Stimulated activated naive CD8-positive, alpha-beta T cell treated with anti-CD3 and anti-CD28 coated beads, Interleukin-15, Interleukin-2, amounts not matched to agents 100 ng/mL and 50 ng/mL, for 24 hours (primary cell): ENCODE data around the gene SERPINA12.
"Not testable (repeated sequence)": the region's sequence is repeated elsewhere in the genome, so short reads cannot be mapped to it uniquely, and the experiment has no call there.

Experiments used
- H3K27ac Mint-ChIP-seq: one replicate; pipeline ENCODE4 v1.8.0; 2021; ENCODE audit warnings: mild to moderate bottlenecking, mixed read lengths
- H3K27me3 Mint-ChIP-seq: one replicate; pipeline ENCODE4 v1.8.0; 2021; ENCODE audit warnings: mixed read lengths
- H3K36me3 Mint-ChIP-seq: one replicate; pipeline ENCODE4 v1.8.0; 2021; ENCODE audit warnings: low read depth, mixed read lengths
- H3K4me1 Mint-ChIP-seq: one replicate; pipeline ENCODE4 v1.8.0; 2021; ENCODE audit warnings: low read depth, mixed read lengths
- H3K4me3 Mint-ChIP-seq: one replicate; pipeline ENCODE4 v1.8.0; 2021; ENCODE audit warnings: mild to moderate bottlenecking, mixed read lengths
- H3K9me3 Mint-ChIP-seq: one replicate; pipeline ENCODE4 v1.8.0; 2021; ENCODE audit warnings: mixed read lengths

Gene SERPINA12

GRCh38 chr14:94517641-94518257 is 8.5 kb upstream of the SERPINA12 start:
- H3K9me3 Mint-ChIP-seq, result peaks cover 9% of the 10 kb centered on the region
- no peaks in the 10 kb centered on the region for H3K4me1 Mint-ChIP-seq
- no peaks in the 10 kb centered on the region for H3K27me3 Mint-ChIP-seq
- H3K4me3 Mint-ChIP-seq, result no peak overlapping the region
- no peaks in the 10 kb centered on the region for H3K36me3 Mint-ChIP-seq
- no peak overlapping the region for H3K27ac Mint-ChIP-seq

- no peaks in the 10 kb centered on the region for H3K36me3 Mint-ChIP-seq
These were observed 8.0 kb upstream of the SERPINA12 start for GRCh38 chr14:94517248-94517640.

GRCh38 chr14:94515856-94516255 is 6.6 kb upstream of the SERPINA12 start:
- peaks cover 9% of the 10 kb centered on the region for H3K9me3 Mint-ChIP-seq
- no peaks in the 10 kb centered on the region for H3K27me3 Mint-ChIP-seq
- H3K36me3 Mint-ChIP-seq, result no peaks in the 10 kb centered on the region
- no peak overlapping the region for H3K4me3 Mint-ChIP-seq
- H3K4me1 Mint-ChIP-seq, result no peaks in the 10 kb centered on the region
- no peak overlapping the region for H3K27ac Mint-ChIP-seq

More at GRCh38 chr14:94517248-94517640, 8.0 kb upstream of the SERPINA12 start:
- no peaks in the 10 kb centered on the region for H3K27me3 Mint-ChIP-seq
- H3K4me3 Mint-ChIP-seq, result no peak overlapping the region
- H3K4me1 Mint-ChIP-seq, result no peaks in the 10 kb centered on the region
- peaks cover 9% of the 10 kb centered on the region for H3K9me3 Mint-ChIP-seq
- no peak overlapping the region for H3K27ac Mint-ChIP-seq

- Mint-ChIP-seq H3K4me1 (no peaks in the 10 kb centered on the region), H3K9me3 (peaks cover 9% of the 10 kb centered on the region), H3K27me3 (no peaks in the 10 kb centered on the region)
These were observed 6.2 kb upstream of the SERPINA12 start for GRCh38 chr14:94515426-94515825.

GRCh38 chr14:94514351-94514750 is 5.1 kb upstream of the SERPINA12 start:
- H3K27me3 Mint-ChIP-seq, result no peaks in the 10 kb centered on the region
- peaks cover 7% of the 10 kb centered on the region for H3K9me3 Mint-ChIP-seq
- no peak overlapping the region for H3K27ac Mint-ChIP-seq
- no peaks in the 10 kb centered on the region for H3K4me1 Mint-ChIP-seq
- H3K4me3 Mint-ChIP-seq, result no peak overlapping the region
- H3K36me3 Mint-ChIP-seq, result no peaks in the 10 kb centered on the region

More at GRCh38 chr14:94515426-94515825, 6.2 kb upstream of the SERPINA12 start:
- Mint-ChIP-seq H3K36me3 (no peaks in the 10 kb centered on the region), H3K4me3 (no peak overlapping the region), H3K27ac (no peak overlapping the region)

GRCh38 chr14:94510481-94510880 is 1.2 kb upstream of the SERPINA12 start:
- H3K27me3 Mint-ChIP-seq, H3K4me1 Mint-ChIP-seq, H3K9me3 Mint-ChIP-seq, H3K27ac Mint-ChIP-seq, H3K36me3 Mint-ChIP-seq, H3K4me3 Mint-ChIP-seq: not testable (repeated sequence)

- Mint-ChIP-seq H3K4me1 (no peaks in the 10 kb centered on the region), H3K36me3 (no peaks in the 10 kb centered on the region), H3K4me3 (no peak overlapping the region), H3K27ac (no peak overlapping the region), H3K9me3 (no peaks in the 10 kb centered on the region), H3K27me3 (peaks cover 6% of the 10 kb centered on the region)
These were observed 3.6 kb downstream of the SERPINA12 start for GRCh38 chr14:94505641-94506040.

GRCh38 chr14:94505206-94505605 is 4.1 kb downstream of the SERPINA12 start:
- peaks cover 6% of the 10 kb centered on the region for H3K27me3 Mint-ChIP-seq
- H3K36me3 Mint-ChIP-seq, result no peaks in the 10 kb centered on the region
- no peaks in the 10 kb centered on the region for H3K9me3 Mint-ChIP-seq
- H3K27ac Mint-ChIP-seq, result no peak overlapping the region
- no peaks in the 10 kb centered on the region for H3K4me1 Mint-ChIP-seq
- no peak overlapping the region for H3K4me3 Mint-ChIP-seq

GRCh38 chr14:94501588-94502516 is 7.4 kb downstream of the SERPINA12 start:
- H3K9me3 Mint-ChIP-seq, result no peaks in the 10 kb centered on the region
- H3K4me1 Mint-ChIP-seq, result no peaks in the 10 kb centered on the region
- H3K4me3 Mint-ChIP-seq, result no peak overlapping the region
- no peak overlapping the region for H3K27ac Mint-ChIP-seq
- H3K27me3 Mint-ChIP-seq, result peaks cover 6% of the 10 kb centered on the region
- H3K36me3 Mint-ChIP-seq, result no peaks in the 10 kb centered on the region

- no peak overlapping the region for H3K27ac Mint-ChIP-seq
- no peaks in the 10 kb centered on the region for H3K36me3 Mint-ChIP-seq
- H3K9me3 Mint-ChIP-seq, result no peaks in the 10 kb centered on the region
- peaks cover 8% of the 10 kb centered on the region for H3K27me3 Mint-ChIP-seq
- H3K4me3 Mint-ChIP-seq, result no peak overlapping the region
- H3K4me1 Mint-ChIP-seq, result no peaks in the 10 kb centered on the region
These were observed 9.0 kb downstream of the SERPINA12 start for GRCh38 chr14:94500264-94500663.

GRCh38 chr14:94499673-94500072 is 9.6 kb downstream of the SERPINA12 start:
- Mint-ChIP-seq H3K4me1 (no peaks in the 10 kb centered on the region), H3K4me3 (no peak overlapping the region), H3K9me3 (no peaks in the 10 kb centered on the region), H3K27me3 (peaks cover 4% of the 10 kb centered on the region), H3K36me3 (no peaks in the 10 kb centered on the region), H3K27ac (no peak overlapping the region)

- Mint-ChIP-seq H3K9me3 (no peaks in the 10 kb centered on the region), H3K4me1 (no peaks in the 10 kb centered on the region)
These were observed 11.1 kb downstream of the SERPINA12 start for GRCh38 chr14:94498215-94498614.

GRCh38 chr14:94494085-94494484 is 15.2 kb downstream of the SERPINA12 start:
- H3K4me1 Mint-ChIP-seq, result no peaks in the 10 kb centered on the region

More at GRCh38 chr14:94498215-94498614, 11.1 kb downstream of the SERPINA12 start:
- no peaks in the 10 kb centered on the region for H3K36me3 Mint-ChIP-seq
- peaks cover 4% of the 10 kb centered on the region for H3K27me3 Mint-ChIP-seq
- H3K27ac Mint-ChIP-seq, result no peak overlapping the region
- H3K4me3 Mint-ChIP-seq, result no peak overlapping the region

GRCh38 chr14:94491511-94491910 is 17.8 kb downstream of the SERPINA12 start:
- Mint-ChIP-seq H3K4me1 (no peaks in the 10 kb centered on the region), H3K4me3 (no peak overlapping the region), H3K36me3 (no peaks in the 10 kb centered on the region), H3K27ac (no peak overlapping the region), H3K27me3 (peaks cover 10% of the 10 kb centered on the region), H3K9me3 (no peaks in the 10 kb centered on the region)

More at GRCh38 chr14:94494085-94494484, 15.2 kb downstream of the SERPINA12 start:
- no peaks in the 10 kb centered on the region for H3K9me3 Mint-ChIP-seq
- H3K27me3 Mint-ChIP-seq, result peaks cover 4% of the 10 kb centered on the region
- no peak overlapping the region for H3K27ac Mint-ChIP-seq
- no peaks in the 10 kb centered on the region for H3K36me3 Mint-ChIP-seq
- no peak overlapping the region for H3K4me3 Mint-ChIP-seq

GRCh38 chr14:94489336-94489735 is 19.9 kb downstream of the SERPINA12 start:
- H3K27me3 Mint-ChIP-seq, result peaks cover 18% of the 10 kb centered on the region
- no peaks in the 10 kb centered on the region for H3K36me3 Mint-ChIP-seq
- H3K4me1 Mint-ChIP-seq, result no peaks in the 10 kb centered on the region

More at GRCh38 chr14:94489336-94489735, 19.9 kb downstream of the SERPINA12 start:
- Mint-ChIP-seq H3K4me3 (no peak overlapping the region), H3K9me3 (no peaks in the 10 kb centered on the region), H3K27ac (no peak overlapping the region)
